DND-41 (cell line): ENCODE results near the gene VPS11.

Experiments
- CTCF ChIP-seq: IDR thresholded peaks from 2 replicates; pipeline ENCODE4 v1.5.1; 2012; ENCODE audit warnings: borderline replicate concordance, low read length, moderate library complexity, mild to moderate bottlenecking; ENCODE audit not compliant: poor library complexity, severe bottlenecking; ENCODE audit errors: extremely low read depth
- EZH2 ChIP-seq: IDR thresholded peaks from 3 replicates; pipeline ENCODE4 v1.6.1; 2012; ENCODE audit warnings: borderline replicate concordance, low read depth, mild to moderate bottlenecking, moderate library complexity, low read length, inconsistent platforms; ENCODE audit not compliant: severe bottlenecking

DNA sequence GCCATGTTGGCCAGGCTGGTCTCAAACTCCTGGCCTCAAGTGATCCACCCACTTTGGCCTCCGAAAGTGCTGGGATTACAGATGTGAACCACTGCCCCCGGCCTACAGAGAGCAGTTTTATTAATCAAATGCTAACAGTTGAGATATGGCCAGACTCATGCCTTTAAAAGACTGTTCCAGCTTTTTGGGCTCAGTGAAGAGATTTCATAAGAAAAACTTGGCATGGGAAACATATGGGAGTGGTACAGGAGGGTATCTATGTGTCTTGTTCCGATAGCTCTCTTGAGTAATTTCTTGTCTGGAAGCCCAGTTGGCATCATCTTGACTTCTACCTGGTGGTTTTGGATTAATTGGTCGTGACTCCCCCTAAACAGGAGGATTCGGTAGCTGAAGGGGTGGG lies 28.7 kb upstream of the VPS11 start:
- no peak for TF ChIP-seq CTCF
- TF ChIP-seq EZH2, result no peak
